Fibroblast of mammary gland (primary cell): ENCODE data around the gene STK17A.
"Not testable (repeated sequence)": the region's sequence is repeated elsewhere in the genome, so short reads cannot be mapped to it uniquely, and the experiment has no call there.

Experiments
- DNase-seq: peaks from one replicate; pipeline ENCODE4 v3.0.0-alpha.2; 2010; ENCODE audit warnings: low read depth
- H3K4me3 ChIP-seq: 2 replicates; pipeline ENCODE4 v1.5.1; 2011; ENCODE audit warnings: low read depth, mild to moderate bottlenecking, low read length, moderate library complexity; ENCODE audit not compliant: control insufficient read depth
- TF ChIP-seq, protein P1 (sequence below): conservative IDR thresholded peaks from 2 replicates; pipeline ENCODE4 v1.5.1; 2011; ENCODE audit warnings: low read depth, low read length, inconsistent platforms; ENCODE audit not compliant: control insufficient read depth, insufficient read depth

The STK17A gene

GRCh38 chr7:43576241-43576640, 6.7 kb upstream of the STK17A start:
- no peak overlapping the region for H3K4me3 ChIP-seq
- DNase-seq, result no peak
- TF ChIP-seq, protein P1, sequence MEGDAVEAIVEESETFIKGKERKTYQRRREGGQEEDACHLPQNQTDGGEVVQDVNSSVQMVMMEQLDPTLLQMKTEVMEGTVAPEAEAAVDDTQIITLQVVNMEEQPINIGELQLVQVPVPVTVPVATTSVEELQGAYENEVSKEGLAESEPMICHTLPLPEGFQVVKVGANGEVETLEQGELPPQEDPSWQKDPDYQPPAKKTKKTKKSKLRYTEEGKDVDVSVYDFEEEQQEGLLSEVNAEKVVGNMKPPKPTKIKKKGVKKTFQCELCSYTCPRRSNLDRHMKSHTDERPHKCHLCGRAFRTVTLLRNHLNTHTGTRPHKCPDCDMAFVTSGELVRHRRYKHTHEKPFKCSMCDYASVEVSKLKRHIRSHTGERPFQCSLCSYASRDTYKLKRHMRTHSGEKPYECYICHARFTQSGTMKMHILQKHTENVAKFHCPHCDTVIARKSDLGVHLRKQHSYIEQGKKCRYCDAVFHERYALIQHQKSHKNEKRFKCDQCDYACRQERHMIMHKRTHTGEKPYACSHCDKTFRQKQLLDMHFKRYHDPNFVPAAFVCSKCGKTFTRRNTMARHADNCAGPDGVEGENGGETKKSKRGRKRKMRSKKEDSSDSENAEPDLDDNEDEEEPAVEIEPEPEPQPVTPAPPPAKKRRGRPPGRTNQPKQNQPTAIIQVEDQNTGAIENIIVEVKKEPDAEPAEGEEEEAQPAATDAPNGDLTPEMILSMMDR, result no peak

DNA sequence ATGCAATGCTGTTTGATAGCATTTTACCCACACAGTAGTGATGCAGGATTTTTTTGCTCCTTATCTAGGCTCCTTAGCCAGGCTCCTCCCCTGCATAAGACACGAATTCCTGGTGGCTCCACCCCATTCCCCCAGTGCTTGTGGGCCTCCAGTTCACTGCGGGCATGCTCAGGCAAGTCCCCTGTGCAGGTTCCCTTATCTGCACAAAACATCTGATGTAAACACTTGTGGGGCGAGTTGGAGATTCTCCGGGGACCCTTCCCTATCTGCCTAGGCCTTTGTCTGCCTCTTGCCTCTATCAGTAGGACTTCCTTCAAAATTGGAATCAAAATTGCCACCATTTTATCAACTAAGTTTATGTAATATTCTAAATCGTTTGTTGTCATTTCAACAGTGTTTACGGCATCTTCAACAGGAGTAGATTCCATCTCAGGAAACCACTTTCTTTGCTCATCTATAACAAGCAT, 5.4 kb upstream of the STK17A start:
- peak; percentile 38 for DNase-seq
- H3K4me3 ChIP-seq, result no peak overlapping the region
- TF ChIP-seq, protein P1, result no peak

GRCh38 chr7:43583424-43584194, 701 bp downstream of the STK17A start:
- DNase-seq, result peak; percentile 35
- H3K4me3 ChIP-seq, result peak overlapping the region; percentile 85
- TF ChIP-seq, protein P1, result no peak

DNA sequence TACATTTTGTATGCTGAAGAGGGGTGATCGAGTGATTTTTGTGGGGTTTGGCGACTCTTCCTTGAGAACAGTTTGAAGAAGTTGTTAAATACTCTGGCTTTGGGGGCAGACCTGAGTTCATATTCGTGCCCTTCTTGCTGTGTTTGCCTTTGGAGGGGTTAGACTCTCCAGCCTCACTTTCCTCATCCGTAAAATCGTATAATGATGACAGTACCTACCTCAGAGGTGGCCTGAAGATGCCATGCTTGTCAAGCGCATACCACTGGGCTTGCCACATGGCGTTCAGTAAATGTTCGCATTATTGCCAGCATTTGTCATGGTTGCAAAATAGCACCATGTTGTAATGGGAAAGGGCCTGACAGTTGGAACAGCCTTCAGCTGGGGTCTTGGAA, 1.3 kb downstream of the STK17A start:
- DNase-seq, result peak; percentile 77
- H3K4me3 ChIP-seq, result peak overlapping the region; percentile 85
- TF ChIP-seq, protein P1, result no peak

- not testable (repeated sequence) for DNase-seq
- H3K4me3 ChIP-seq, result peak overlapping the region; percentile 85
These were observed 1.8 kb downstream of the STK17A start for GRCh38 chr7:43584733-43585132.

GRCh38 chr7:43585562-43585961, 2.7 kb downstream of the STK17A start:
- TF ChIP-seq, protein P1, result no peak
- no peak overlapping the region for H3K4me3 ChIP-seq
- peak; percentile 82 for DNase-seq

DNA sequence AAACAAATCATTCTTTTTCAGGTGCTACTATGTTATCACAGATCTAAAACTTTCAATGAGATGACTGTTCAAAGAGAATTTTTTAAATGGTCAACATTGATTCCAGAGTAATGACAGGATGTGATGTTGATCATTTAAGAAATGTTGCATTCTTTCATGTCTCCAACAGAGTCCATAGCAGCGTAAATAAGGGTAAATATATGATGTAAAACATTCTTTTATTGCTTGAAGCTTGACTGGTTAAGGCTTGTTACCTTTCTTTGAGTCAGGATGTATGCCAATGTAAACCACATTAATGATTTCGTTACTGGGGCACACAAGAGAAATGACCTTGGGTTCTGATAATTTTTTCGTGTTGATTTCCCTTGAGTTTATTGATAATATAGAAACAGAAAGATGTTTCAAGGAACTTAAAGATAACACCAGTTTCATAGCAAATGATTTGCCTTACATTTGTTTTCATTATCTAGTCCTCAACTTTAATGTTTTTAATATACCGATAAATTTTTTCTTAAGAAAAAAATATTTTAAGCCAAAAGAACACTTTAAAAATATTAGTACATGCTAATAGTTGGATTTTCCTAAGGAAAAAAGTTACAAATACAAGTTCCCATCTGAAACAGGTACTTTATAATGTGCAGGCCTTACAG, 3.5 kb downstream of the STK17A start:
- TF ChIP-seq, protein P1, result no peak
- no peak overlapping the region for H3K4me3 ChIP-seq
- no peak for DNase-seq
